MCF 10A (cell line): ENCODE results near the gene TIMELESS. TPM values are rescaled to one million over a fixed set of nuclear protein-coding genes. Genes with fewer than 3 reads are reported as not detected.

Source experiments
- BruUV-seq: library from RNA; stranded (reverse); fragments of 400-500 nt; replicated peaks from 2 replicates; lab custom pipeline; 2021; lab: Mats Ljungman, UMichigan
- CTCF ChIA-PET: fragments of 300-600 bp; sonication (Branson Sonifier 250); formaldehyde crosslinking; extraction: SDS; loops from one replicate; lab custom pipeline; 2021; ENCODE audit warnings: antibody characterized with exemption, inconsistent platforms; lab: Yijun Ruan, JAX
- POLR2A ChIA-PET: fragments of 300-600, 350-650 bp; sonication (Branson Sonifier 250); formaldehyde crosslinking; extraction: SDS; loops from one replicate; lab custom pipeline; 2020; ENCODE audit warnings: antibody characterized with exemption, inconsistent platforms; lab: Yijun Ruan, JAX
- DNase-seq: peaks from one replicate; pipeline ENCODE4 v3.0.0-alpha.2; 2018; ENCODE audit not compliant: unreplicated experiment
- H3K27ac Mint-ChIP-seq: one replicate; pipeline ENCODE4 v1.8.0; 2022; ENCODE audit warnings: mild to moderate bottlenecking, low read depth, mixed read lengths; ENCODE audit not compliant: unreplicated experiment
- H3K27me3 Mint-ChIP-seq: one replicate; pipeline ENCODE4 v1.8.0; 2022; ENCODE audit warnings: mixed read lengths; ENCODE audit not compliant: insufficient read depth, unreplicated experiment
- H3K36me3 Mint-ChIP-seq: one replicate; pipeline ENCODE4 v1.8.0; 2022; ENCODE audit warnings: mild to moderate bottlenecking, moderate library complexity, mixed read lengths; ENCODE audit not compliant: insufficient read depth, unreplicated experiment
- H3K4me1 Mint-ChIP-seq: one replicate; pipeline ENCODE4 v1.8.0; 2022; ENCODE audit warnings: mixed read lengths; ENCODE audit not compliant: insufficient read depth, unreplicated experiment
- H3K4me3 Mint-ChIP-seq: one replicate; pipeline ENCODE4 v1.8.0; 2022; ENCODE audit warnings: mild to moderate bottlenecking, moderate library complexity, mixed read lengths; ENCODE audit not compliant: unreplicated experiment
- H3K9me3 Mint-ChIP-seq: one replicate; pipeline ENCODE4 v1.8.0; 2022; ENCODE audit warnings: mixed read lengths; ENCODE audit not compliant: unreplicated experiment
- CTCF ChIP-seq: fragments of 200-600 bp; IDR thresholded peaks from one replicate; pipeline ENCODE4 v1.8.0; 2022; ENCODE audit warnings: antibody characterized with exemption, mild to moderate bottlenecking; ENCODE audit not compliant: unreplicated experiment
- intact Hi-C: fragments of 100-400 bp; cut with micrococcal nuclease; formaldehyde crosslinking; loops from 2 replicates; pipeline ENCODE4 v1.14.1; 2022
- total RNA-seq: library from RNA; stranded (reverse); gene quantifications from 2 replicates; pipeline ENCODE4 v1.2.3, GENCODE V29; 2022

The TIMELESS gene
- total RNA-seq, 1 experiment from 2014 or later = 14.0 TPM

GRCh38 chr12:56434828-56435227 lies 14.4 kb downstream of the TIMELESS start:
- ChIA-PET POLR2A (no interaction called here), CTCF (interaction anchor here (1.1 to 1.2 kb wide), 2 partner anchors 13 to 29 kb away, joined by 3 read pairs; no protein-coding TSS in a partner anchor)
- TF ChIP-seq CTCF = no peak
- Mint-ChIP-seq H3K27ac (no peak overlapping the region), H3K4me3 (no peak overlapping the region), H3K4me1 (no peaks in the 10 kb centered on the region), H3K27me3 (no peaks in the 10 kb centered on the region), H3K36me3 (peaks cover 3% of the 10 kb centered on the region), H3K9me3 (no peaks in the 10 kb centered on the region)
- no TSS peak for BruUV-seq
- no peak for DNase-seq
- intact Hi-C loops = no loop called here

- peak; percentile 15 for DNase-seq
- peaks cover 19% of the 10 kb centered on the region for H3K36me3 Mint-ChIP-seq
- H3K4me3 Mint-ChIP-seq = no peak overlapping the region
- no peak for TF ChIP-seq CTCF
- no peaks in the 10 kb centered on the region for H3K27me3 Mint-ChIP-seq
- intact Hi-C loops = no loop called here
- no peaks in the 10 kb centered on the region for H3K4me1 Mint-ChIP-seq
- ChIA-PET CTCF (interaction anchor here (0.7 kb wide), 1 partner anchor 72 kb away, joined by 3 read pairs; the partner anchor contains the start of gene STAT2), POLR2A (interaction anchor here (1.2 kb wide), 1 partner anchor 72 kb away, joined by 4 read pairs; the partner anchor contains the start of gene STAT2)
- BruUV-seq = no TSS peak
- H3K27ac Mint-ChIP-seq = no peak overlapping the region
- H3K9me3 Mint-ChIP-seq = no peaks in the 10 kb centered on the region
These were observed 17.4 kb downstream of the TIMELESS start for GRCh38 chr12:56431850-56432249.

- H3K4me3 Mint-ChIP-seq = no peak overlapping the region
- no TSS peak for BruUV-seq
- DNase-seq = no peak
- H3K27me3 Mint-ChIP-seq = no peaks in the 10 kb centered on the region
- H3K27ac Mint-ChIP-seq = no peak overlapping the region
- ChIA-PET CTCF (no interaction called here), POLR2A (no interaction called here)
- intact Hi-C loops = no loop called here
- peaks cover 19% of the 10 kb centered on the region for H3K36me3 Mint-ChIP-seq
- H3K4me1 Mint-ChIP-seq = no peaks in the 10 kb centered on the region
- no peaks in the 10 kb centered on the region for H3K9me3 Mint-ChIP-seq
- TF ChIP-seq CTCF = no peak
These were observed 17.9 kb downstream of the TIMELESS start for GRCh38 chr12:56431288-56431687.

GRCh38 chr12:56425940-56426438 lies 23.2 kb downstream of the TIMELESS start:
- ChIA-PET CTCF (interaction anchor here (0.5 kb wide), 1 partner anchor 602 kb away, joined by 3 read pairs; no protein-coding TSS in a partner anchor), POLR2A (no interaction called here)
- Mint-ChIP-seq H3K9me3 (no peaks in the 10 kb centered on the region), H3K4me3 (no peak overlapping the region), H3K27me3 (no peaks in the 10 kb centered on the region), H3K36me3 (peaks cover 26% of the 10 kb centered on the region), H3K4me1 (no peaks in the 10 kb centered on the region), H3K27ac (no peak overlapping the region)
- DNase-seq = no peak
- intact Hi-C loops = no loop called here
- BruUV-seq = no TSS peak
- TF ChIP-seq CTCF = no peak
